Loucy (cell line): ENCODE data around the gene ACSF3.

Experiments used
- H2AFZ ChIP-seq: fragments of 200-600 bp; sonication (generic); 2 replicates; pipeline ENCODE4 v1.6.0; 2016; ENCODE audit warnings: antibody characterized with exemption, mild to moderate bottlenecking, low read length, moderate library complexity
- H3F3A ChIP-seq: fragments of 200-600 bp; 2 replicates; pipeline ENCODE4 v1.6.0; 2016; ENCODE audit warnings: antibody characterized with exemption, low read depth, mild to moderate bottlenecking
- H3K27me3 ChIP-seq: fragments of 200-600 bp; sonication (generic); 2 replicates; pipeline ENCODE4 v1.6.1; 2014; ENCODE audit warnings: low read length, mild to moderate bottlenecking; ENCODE audit not compliant: insufficient read depth, poor library complexity, severe bottlenecking
- H3K36me3 ChIP-seq: fragments of 200-600 bp; sonication (generic); 2 replicates; pipeline ENCODE4 v1.6.1; 2016; ENCODE audit warnings: low read length; ENCODE audit not compliant: insufficient read depth
- H3K4me1 ChIP-seq: fragments of 200-600 bp; sonication (generic); 2 replicates; pipeline ENCODE4 v1.5.1; 2014; ENCODE audit warnings: low read length, mild to moderate bottlenecking; ENCODE audit not compliant: insufficient read depth, poor library complexity, severe bottlenecking
- H3K4me2 ChIP-seq: fragments of 200-600 bp; sonication (generic); 2 replicates; pipeline ENCODE4 v1.6.0; 2014; ENCODE audit warnings: antibody characterized with exemption, low read length, low read depth, mild to moderate bottlenecking; ENCODE audit not compliant: poor library complexity, severe bottlenecking
- H3K4me3 ChIP-seq: fragments of 200-600 bp; sonication (generic); 2 replicates; pipeline ENCODE4 v1.5.1; 2014; ENCODE audit warnings: low read length, mild to moderate bottlenecking, mixed read lengths; ENCODE audit not compliant: poor library complexity, severe bottlenecking
- H3K79me2 ChIP-seq: fragments of 200-600 bp; sonication (generic); 2 replicates; pipeline ENCODE4 v1.6.1; 2014; ENCODE audit warnings: low read length; ENCODE audit not compliant: insufficient read depth
- H3K9ac ChIP-seq: fragments of 200-600 bp; sonication (generic); 2 replicates; pipeline ENCODE4 v1.6.0; 2014; ENCODE audit warnings: mild to moderate bottlenecking, low read depth, low read length, moderate library complexity; ENCODE audit not compliant: poor library complexity, severe bottlenecking
- H3K9me2 ChIP-seq: fragments of 200-600 bp; sonication (generic); replicated peaks from 2 replicates; pipeline ENCODE4 v1.6.1; 2016; ENCODE audit warnings: low read depth, low read length, mixed read lengths
- H3K9me3 ChIP-seq: fragments of 200-600 bp; sonication (generic); 2 replicates; pipeline ENCODE4 v1.6.1; 2014; ENCODE audit warnings: mild to moderate bottlenecking, antibody characterized with exemption, low read length, low read depth; ENCODE audit not compliant: insufficient read depth
- H4K20me1 ChIP-seq: fragments of 200-600 bp; sonication (generic); 2 replicates; pipeline ENCODE4 v1.6.0; 2014; ENCODE audit warnings: antibody characterized with exemption, low read length, mild to moderate bottlenecking; ENCODE audit not compliant: insufficient read depth, poor library complexity, severe bottlenecking
- CTCF ChIP-seq: fragments of 200-600 bp; sonication (generic); conservative IDR thresholded peaks from 2 replicates; pipeline ENCODE4 v1.5.1; 2014; ENCODE audit warnings: mild to moderate bottlenecking, antibody characterized with exemption, low read length
- EZH2phosphoT487 ChIP-seq: fragments of 200-600 bp; IDR thresholded peaks from 2 replicates; pipeline ENCODE4 v1.6.1; 2018; ENCODE audit warnings: antibody characterized with exemption, mild to moderate bottlenecking, moderate library complexity, borderline replicate concordance

ACSF3 gene

DNA sequence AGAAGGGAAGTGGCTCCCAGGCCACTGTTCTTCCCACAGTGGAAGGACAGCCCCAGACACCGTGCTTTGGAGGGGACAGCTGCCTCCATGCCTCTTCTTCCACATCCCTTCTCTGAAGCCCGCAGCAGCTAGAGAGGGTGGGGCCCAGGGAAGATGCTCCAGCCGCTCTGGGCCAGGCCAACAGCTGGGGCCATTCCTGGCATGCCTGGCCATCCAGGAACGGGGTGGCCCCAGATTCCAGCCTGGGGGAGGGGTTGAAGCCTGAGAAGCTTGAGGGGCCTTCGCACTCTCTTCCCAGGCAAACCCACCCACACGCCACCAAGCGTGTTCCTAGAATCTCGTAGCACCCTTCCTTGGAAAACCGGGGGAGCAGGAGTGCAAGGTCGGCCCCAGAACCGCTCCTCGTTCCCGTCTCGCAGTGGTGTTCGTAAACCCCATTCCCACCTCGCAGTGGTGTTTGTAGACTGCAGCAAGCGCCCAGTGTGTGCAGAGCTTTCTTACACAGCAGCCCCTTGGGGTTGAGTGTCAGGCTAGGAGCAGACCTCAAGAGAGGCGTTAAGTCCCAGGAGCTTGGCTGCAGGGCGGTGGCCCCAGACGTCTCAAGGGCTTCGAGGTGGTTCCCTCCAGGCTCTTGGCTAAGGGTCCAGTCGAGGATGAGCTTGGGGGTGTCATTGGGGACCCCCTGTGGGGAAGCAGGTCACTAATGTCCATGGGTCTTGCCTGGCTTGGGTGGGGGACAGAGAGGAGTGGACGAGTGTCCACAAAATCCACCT lies 80.6 kb downstream of the ACSF3 start:
- Histone ChIP-seq H3K9ac (no peak overlapping the region), H3K4me2 (no peak overlapping the region), H2AFZ (no peak overlapping the region), H3K4me1 (peaks cover 7% of the 10 kb centered on the region), H3K4me3 (no peak overlapping the region), H3K36me3 (no peaks in the 10 kb centered on the region), H3K9me2 (no peaks in the 10 kb centered on the region), H4K20me1 (no peaks in the 10 kb centered on the region), H3K9me3 (no peaks in the 10 kb centered on the region), H3F3A (no peaks in the 10 kb centered on the region), H3K79me2 (no peaks in the 10 kb centered on the region), H3K27me3 (no peaks in the 10 kb centered on the region)
- TF ChIP-seq EZH2phosphoT487 (no peak), CTCF (no peak)

GRCh38 chr16:89174877-89175276 lies 81.2 kb downstream of the ACSF3 start:
- H3K9me2 ChIP-seq = no peaks in the 10 kb centered on the region
- H3K4me1 ChIP-seq = peaks cover 7% of the 10 kb centered on the region
- no peak for TF ChIP-seq EZH2phosphoT487
- TF ChIP-seq CTCF = no peak
- no peaks in the 10 kb centered on the region for H3K27me3 ChIP-seq
- no peaks in the 10 kb centered on the region for H3F3A ChIP-seq
- H3K4me2 ChIP-seq = no peak overlapping the region
- H4K20me1 ChIP-seq = no peaks in the 10 kb centered on the region
- no peaks in the 10 kb centered on the region for H3K79me2 ChIP-seq
- no peak overlapping the region for H3K9ac ChIP-seq
- no peak overlapping the region for H3K4me3 ChIP-seq
- H3K36me3 ChIP-seq = no peaks in the 10 kb centered on the region
- H2AFZ ChIP-seq = no peak overlapping the region
- H3K9me3 ChIP-seq = no peaks in the 10 kb centered on the region

GRCh38 chr16:89175280-89176146 lies 81.9 kb downstream of the ACSF3 start:
- Histone ChIP-seq H3K9ac (no peak overlapping the region), H3K4me2 (no peak overlapping the region), H3K9me2 (no peaks in the 10 kb centered on the region), H4K20me1 (no peaks in the 10 kb centered on the region), H3K4me3 (no peak overlapping the region), H3K9me3 (no peaks in the 10 kb centered on the region), H3K27me3 (no peaks in the 10 kb centered on the region), H2AFZ (no peak overlapping the region), H3K4me1 (peaks cover 5% of the 10 kb centered on the region), H3K79me2 (no peaks in the 10 kb centered on the region), H3F3A (no peaks in the 10 kb centered on the region), H3K36me3 (no peaks in the 10 kb centered on the region)
- TF ChIP-seq CTCF (no peak), EZH2phosphoT487 (no peak)
